GM19238 (cell line): Measurements from ENCODE around the gene GPER1.
"Not testable (repeated sequence)": the region's sequence is repeated elsewhere in the genome, so short reads cannot be mapped to it uniquely, and the experiment has no call there.

ENCODE experiments used
- DNase-seq: peaks from one replicate; pipeline ENCODE4 v3.0.0; 2011; ENCODE audit warnings: low spot score; ENCODE audit not compliant: insufficient read length

The GPER1 gene

GRCh38 chr7:1087952-1088920 is at the start of gene GPER1:
Gene GPER1 (plus strand): TSS chr7:1088113. CDS start chr7:1091729, 3,616 bp downstream.
- no peak for DNase-seq

- not testable (repeated sequence) for DNase-seq
Observed at GRCh38 chr7:1040233-1040632, 47.7 kb upstream of the GPER1 start.

- DNase-seq, result no peak
Observed at GRCh38 chr7:1040790-1041189, 47.1 kb upstream of the GPER1 start.

GRCh38 chr7:1041551-1042491 is 46.1 kb upstream of the GPER1 start:
- no peak for DNase-seq

- DNase-seq, result no peak
Observed at GRCh38 chr7:1042492-1042833, 45.5 kb upstream of the GPER1 start.

- no peak for DNase-seq
Observed at GRCh38 chr7:1043552-1044188, 44.2 kb upstream of the GPER1 start.

- DNase-seq, result peak; percentile 100
Observed at GRCh38 chr7:1044189-1045068, 43.5 kb upstream of the GPER1 start, which contains the start of gene GPR146. Gene GPR146 (plus strand): TSS chr7:1044546. CDS start chr7:1057516, 12,970 bp downstream.

GRCh38 chr7:1045069-1046063 is 42.5 kb upstream of the GPER1 start:
- no peak for DNase-seq

GRCh38 chr7:1046722-1047679 is 40.9 kb upstream of the GPER1 start:
- no peak for DNase-seq

GRCh38 chr7:1049006-1049741 is 38.7 kb upstream of the GPER1 start:
- no peak for DNase-seq

GRCh38 chr7:1049801-1050200 is 38.1 kb upstream of the GPER1 start:
- DNase-seq, result no peak

- DNase-seq, result no peak
Observed at GRCh38 chr7:1050254-1050906, 37.5 kb upstream of the GPER1 start.

GRCh38 chr7:1050956-1051690 is 36.8 kb upstream of the GPER1 start:
- DNase-seq, result no peak

GRCh38 chr7:1052031-1052818 is 35.7 kb upstream of the GPER1 start:
- DNase-seq, result no peak

GRCh38 chr7:1053002-1053411 is 34.9 kb upstream of the GPER1 start:
- no peak for DNase-seq
